ENCODE data around the gene SELENOT.
"Not testable (repeated sequence)": the region's sequence is repeated elsewhere in the genome, so short reads cannot be mapped to it uniquely, and the experiment has no call there.

SELENOT gene

GRCh38 chr3:150603153-150603979, at the start of gene SELENOT:
Gene SELENOT (plus strand): TSS chr3:150603321. CDS start chr3:150603363, 42 bp downstream.
- peak; percentile 58 for DNase-seq

GRCh38 chr3:150555859-150556436, 47.2 kb upstream of the SELENOT start:
- no peak for DNase-seq

- DNase-seq, result no peak
Measured at GRCh38 chr3:150556792-150557191, 46.3 kb upstream of the SELENOT start.

- DNase-seq, result no peak
Measured at GRCh38 chr3:150557725-150558124, 45.4 kb upstream of the SELENOT start.

- no peak for DNase-seq
Measured at GRCh38 chr3:150564243-150564642, 38.9 kb upstream of the SELENOT start.

- DNase-seq, result no peak
Measured at GRCh38 chr3:150567328-150567727, 35.8 kb upstream of the SELENOT start.

- no peak for DNase-seq
Measured at GRCh38 chr3:150577855-150578254, 25.3 kb upstream of the SELENOT start.

GRCh38 chr3:150581174-150581573, 21.9 kb upstream of the SELENOT start:
- DNase-seq, result no peak

GRCh38 chr3:150582620-150583019, 20.5 kb upstream of the SELENOT start:
- DNase-seq, result no peak

GRCh38 chr3:150583028-150583427, 20.1 kb upstream of the SELENOT start:
- DNase-seq, result no peak

- DNase-seq, result no peak
Measured at GRCh38 chr3:150588027-150588830, 14.9 kb upstream of the SELENOT start.

GRCh38 chr3:150589759-150590158, 13.4 kb upstream of the SELENOT start:
- no peak for DNase-seq

GRCh38 chr3:150594150-150594549, 9.0 kb upstream of the SELENOT start:
- no peak for DNase-seq

GRCh38 chr3:150597646-150598045, 5.5 kb upstream of the SELENOT start:
- no peak for DNase-seq

GRCh38 chr3:150599611-150600297, 3.4 kb upstream of the SELENOT start:
- DNase-seq, result no peak

- DNase-seq, result not testable (repeated sequence)
Measured at GRCh38 chr3:150600647-150601530, 2.2 kb upstream of the SELENOT start.

GRCh38 chr3:150602426-150603152, 532 bp upstream of the SELENOT start:
- DNase-seq, result no peak

GRCh38 chr3:150603980-150604319, 829 bp downstream of the SELENOT start:
- no peak for DNase-seq

- no peak for DNase-seq
Measured at GRCh38 chr3:150605998-150606641, 3.0 kb downstream of the SELENOT start.

- no peak for DNase-seq
Measured at GRCh38 chr3:150607267-150608065, 4.3 kb downstream of the SELENOT start.
